Activated naive CD8-positive, alpha-beta T cell treated with anti-CD3 and anti-CD28 coated beads, Interleukin-2, amount 50 U/mL, for 24 hours (primary cell): ENCODE results near the gene DAB2IP.

ENCODE experiments used
- ATAC-seq: fragments of 150-1000 bp; cut with Tn5 transposase; one replicate; pipeline ENCODE4 v1.10.0; 2021
- DNase-seq: peaks from one replicate; pipeline ENCODE4 v3.0.0; 2021
- H3K27ac Mint-ChIP-seq: one replicate; pipeline ENCODE4 v1.8.0; 2021; ENCODE audit warnings: mild to moderate bottlenecking, mixed read lengths
- H3K27me3 Mint-ChIP-seq: one replicate; pipeline ENCODE4 v1.8.0; 2021; ENCODE audit warnings: mixed read lengths
- H3K36me3 Mint-ChIP-seq: one replicate; pipeline ENCODE4 v1.8.0; 2021; ENCODE audit warnings: low read depth, mixed read lengths
- H3K4me1 Mint-ChIP-seq: one replicate; pipeline ENCODE4 v1.8.0; 2021; ENCODE audit warnings: mixed read lengths
- H3K4me3 Mint-ChIP-seq: one replicate; pipeline ENCODE4 v1.8.0; 2021; ENCODE audit warnings: mild to moderate bottlenecking, moderate library complexity, mixed read lengths
- H3K9me3 Mint-ChIP-seq: one replicate; pipeline ENCODE4 v1.8.0; 2021; ENCODE audit warnings: mixed read lengths

DAB2IP gene

DNA sequence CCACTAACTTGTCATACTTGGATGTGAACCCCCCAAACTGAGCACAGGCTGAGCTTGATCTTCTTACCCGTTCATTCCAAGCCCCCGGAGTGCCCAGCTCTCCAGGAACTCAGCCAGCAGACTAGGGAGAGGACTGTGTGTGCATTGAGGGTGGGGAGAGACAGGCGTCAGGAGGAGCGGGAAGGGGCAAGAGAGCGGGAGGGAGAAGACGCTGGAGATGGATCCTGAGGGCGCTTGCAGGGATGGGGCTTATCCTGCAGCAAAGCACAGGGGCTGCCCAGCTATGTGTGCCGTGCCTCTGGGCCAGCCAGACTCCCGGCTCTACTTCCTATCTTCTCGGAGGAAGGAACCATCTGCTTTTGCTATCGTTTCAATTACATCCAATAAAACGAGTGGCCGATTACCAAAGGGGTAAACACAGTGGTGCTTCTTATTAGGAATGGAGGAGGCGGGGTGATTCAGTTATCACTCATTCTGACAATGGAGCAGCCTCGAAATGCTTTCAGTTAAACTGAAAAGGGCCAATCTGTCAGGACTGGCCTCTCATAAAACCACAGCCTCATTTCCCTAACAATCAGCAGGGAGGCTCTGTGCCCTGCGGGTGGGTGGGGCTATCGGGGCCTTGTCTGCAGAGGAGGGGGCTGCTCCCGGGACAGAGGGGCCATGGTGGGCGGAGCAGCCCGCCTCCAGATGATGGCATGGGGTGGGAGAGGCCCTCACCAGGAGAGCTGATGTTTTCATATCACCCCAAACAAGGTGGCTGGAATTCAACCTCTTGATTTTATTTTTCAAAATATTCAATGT, 168.2 kb downstream of the DAB2IP start:
- Mint-ChIP-seq H3K4me1 (no peaks in the 10 kb centered on the region), H3K9me3 (no peaks in the 10 kb centered on the region), H3K36me3 (no peaks in the 10 kb centered on the region), H3K27ac (no peak overlapping the region), H3K27me3 (no peaks in the 10 kb centered on the region), H3K4me3 (no peak overlapping the region)
- DNase-seq, result no peak
- ATAC-seq, result no peak

DNA sequence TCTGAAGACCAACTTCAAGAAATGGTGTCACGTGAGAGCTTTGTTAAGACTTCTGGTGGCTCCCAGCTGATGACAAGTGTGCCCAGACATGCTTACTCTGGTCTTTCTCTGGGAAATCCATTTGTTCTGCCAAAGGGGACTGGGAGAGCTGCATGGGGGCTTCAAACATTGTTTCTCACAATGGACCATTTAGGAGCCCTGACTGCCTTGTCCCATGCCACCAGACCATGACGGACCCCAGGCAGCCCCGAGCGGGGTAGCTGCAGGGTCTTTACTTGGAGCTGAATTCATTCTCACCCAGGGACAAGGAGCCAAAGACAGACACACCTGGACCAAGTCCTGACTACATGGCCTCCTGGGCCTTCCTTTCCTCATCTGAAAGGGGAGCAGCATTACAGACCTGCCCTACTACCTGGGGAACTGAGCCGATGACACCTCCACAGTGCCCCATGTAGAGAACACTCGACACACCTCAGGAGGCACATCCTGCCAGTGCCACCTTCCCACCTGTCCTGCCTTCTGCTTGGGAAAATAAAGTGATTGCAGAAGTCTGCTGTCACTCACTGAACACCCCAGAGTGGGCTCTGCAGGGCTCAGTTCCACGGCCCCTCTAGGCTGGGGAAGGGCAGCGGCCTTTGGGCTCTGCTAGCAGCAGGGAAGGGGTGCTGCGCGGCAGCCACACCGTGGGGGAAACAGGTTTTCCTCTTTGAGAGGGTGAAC, 169.0 kb downstream of the DAB2IP start:
- H3K9me3 Mint-ChIP-seq, result no peaks in the 10 kb centered on the region
- no peaks in the 10 kb centered on the region for H3K4me1 Mint-ChIP-seq
- H3K4me3 Mint-ChIP-seq, result no peak overlapping the region
- no peak for ATAC-seq
- H3K36me3 Mint-ChIP-seq, result no peaks in the 10 kb centered on the region
- DNase-seq, result no peak
- no peak overlapping the region for H3K27ac Mint-ChIP-seq
- no peaks in the 10 kb centered on the region for H3K27me3 Mint-ChIP-seq

DNA sequence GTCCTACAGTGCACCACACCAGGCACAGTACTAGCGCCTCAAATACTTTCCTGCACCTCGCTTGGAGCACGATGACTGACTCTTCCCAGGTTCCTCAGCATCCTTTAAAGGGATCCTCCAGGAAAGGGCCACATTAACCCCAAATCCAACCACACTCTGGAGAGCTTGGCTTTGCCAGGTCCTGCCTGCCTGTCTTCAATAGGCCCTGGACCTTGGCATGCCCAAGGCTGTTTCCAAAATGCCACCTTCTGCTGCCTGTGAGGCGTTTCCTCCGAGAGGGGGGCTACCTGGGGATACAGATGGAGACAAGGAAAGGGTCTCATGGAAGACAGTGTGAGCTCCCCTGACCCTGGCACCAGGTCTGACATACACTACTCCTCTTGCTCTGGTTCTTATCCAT, 169.9 kb downstream of the DAB2IP start:
- H3K27ac Mint-ChIP-seq, result no peak overlapping the region
- DNase-seq (no peak), ATAC-seq (no peak)
- H3K27me3 Mint-ChIP-seq, result no peaks in the 10 kb centered on the region
- no peaks in the 10 kb centered on the region for H3K36me3 Mint-ChIP-seq
- no peaks in the 10 kb centered on the region for H3K4me1 Mint-ChIP-seq
- no peak overlapping the region for H3K4me3 Mint-ChIP-seq
- H3K9me3 Mint-ChIP-seq, result no peaks in the 10 kb centered on the region

DNA sequence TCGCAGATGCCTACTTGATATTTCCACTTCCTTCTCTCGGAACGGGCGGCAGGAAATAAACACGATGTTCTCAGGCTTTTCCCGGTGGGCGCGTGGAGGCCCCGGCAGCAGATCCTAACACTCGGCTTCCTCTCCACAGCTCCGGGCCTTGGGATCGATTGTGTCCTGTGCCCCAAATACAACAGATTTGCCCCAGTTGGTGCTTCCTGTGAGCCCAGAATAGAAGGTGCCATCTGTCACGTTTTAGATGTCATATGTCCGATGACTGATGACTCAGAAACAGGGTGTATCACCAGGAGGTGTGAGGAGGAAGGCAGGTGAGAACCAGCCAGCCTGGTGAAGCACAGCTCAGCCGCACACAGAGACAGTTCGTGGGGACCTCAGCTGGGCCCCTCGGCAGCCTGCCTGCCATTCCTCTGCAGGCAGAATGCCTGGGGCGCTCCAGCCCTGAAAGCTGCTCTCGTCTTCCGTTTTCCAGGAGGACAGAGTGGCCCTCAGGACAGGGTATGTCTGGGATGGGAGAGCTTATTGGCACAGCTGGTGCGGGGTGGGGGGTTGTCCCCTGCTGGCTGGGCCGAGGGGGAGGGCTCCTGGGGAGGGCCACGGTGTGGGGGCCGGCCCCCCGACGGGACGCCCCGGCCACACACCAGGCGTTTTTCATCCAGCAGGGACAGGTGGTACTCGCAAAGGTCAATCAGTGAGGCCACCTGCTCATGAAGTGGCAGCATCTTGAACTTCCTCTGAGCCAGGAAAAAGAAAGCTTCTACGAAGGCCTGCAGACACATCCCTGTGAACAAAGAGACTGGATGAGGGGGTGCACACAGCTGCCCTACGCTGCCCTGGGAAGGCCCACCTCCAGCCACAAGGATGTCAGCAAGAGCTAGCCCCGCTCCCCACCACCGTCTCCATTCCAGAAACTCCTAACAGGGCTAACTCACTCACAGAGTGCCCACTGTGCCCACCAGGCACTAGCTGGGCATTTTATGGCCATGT, 171.0 kb downstream of the DAB2IP start:
- peak; percentile 23 for ATAC-seq
- no peaks in the 10 kb centered on the region for H3K36me3 Mint-ChIP-seq
- DNase-seq, result no peak
- no peak overlapping the region for H3K27ac Mint-ChIP-seq
- H3K27me3 Mint-ChIP-seq, result no peaks in the 10 kb centered on the region
- H3K4me1 Mint-ChIP-seq, result no peaks in the 10 kb centered on the region
- no peaks in the 10 kb centered on the region for H3K9me3 Mint-ChIP-seq
- H3K4me3 Mint-ChIP-seq, result no peak overlapping the region

DNA sequence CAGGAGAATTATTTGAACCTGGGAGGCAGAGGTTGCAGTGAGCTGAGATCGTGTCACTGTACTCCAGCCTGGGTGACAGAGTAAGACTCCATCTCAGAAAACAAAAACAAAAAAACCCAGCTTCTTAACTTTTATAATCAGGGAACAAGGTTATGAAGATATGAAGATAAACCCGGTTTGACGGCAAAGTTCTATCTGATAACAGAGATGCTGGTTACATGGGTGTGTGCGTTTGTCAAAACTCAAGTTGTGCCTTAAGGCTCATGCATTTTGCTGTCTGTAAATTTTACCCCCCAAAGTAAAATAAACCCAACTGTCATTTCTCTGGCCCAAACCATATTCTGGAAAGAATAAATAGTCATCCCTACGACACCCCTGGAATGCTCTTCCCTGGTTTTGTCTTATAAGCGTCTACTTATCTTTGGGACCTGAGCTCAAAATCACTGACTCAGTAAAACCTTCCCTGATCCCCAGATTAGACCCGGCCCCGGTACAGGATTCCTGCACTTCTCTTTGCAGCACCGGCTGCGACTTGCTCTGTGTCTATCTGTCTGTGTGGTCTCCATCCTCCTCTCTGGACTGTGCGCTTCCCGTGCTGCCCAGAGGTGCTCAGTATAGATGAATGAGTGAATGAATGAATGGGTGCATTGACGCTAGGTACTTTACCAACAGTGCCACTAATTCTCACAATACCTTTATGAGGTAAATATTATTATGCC, 172.2 kb downstream of the DAB2IP start:
- no peaks in the 10 kb centered on the region for H3K4me1 Mint-ChIP-seq
- no peaks in the 10 kb centered on the region for H3K36me3 Mint-ChIP-seq
- ATAC-seq, result no peak
- no peak overlapping the region for H3K27ac Mint-ChIP-seq
- no peaks in the 10 kb centered on the region for H3K9me3 Mint-ChIP-seq
- no peaks in the 10 kb centered on the region for H3K27me3 Mint-ChIP-seq
- DNase-seq, result no peak
- H3K4me3 Mint-ChIP-seq, result no peak overlapping the region

DNA sequence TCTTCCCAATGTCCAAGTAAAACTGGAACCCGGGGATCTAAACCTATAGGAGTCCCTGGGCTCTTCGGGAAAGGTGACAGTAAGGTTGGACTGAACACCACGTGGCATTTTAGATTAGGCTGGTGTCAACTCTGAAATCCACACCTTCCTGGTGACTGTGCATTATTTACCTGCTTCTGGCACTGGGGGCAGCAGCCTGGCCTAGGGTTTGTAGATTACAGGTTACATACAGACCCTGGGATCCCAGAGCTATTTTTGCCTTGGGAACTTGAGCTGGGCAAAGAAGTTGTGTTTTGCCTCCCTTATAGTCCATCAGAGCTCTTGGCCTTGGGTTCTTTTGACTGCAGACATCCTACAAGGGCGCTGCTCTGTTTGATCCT, 173.2 kb downstream of the DAB2IP start:
- DNase-seq (no peak), ATAC-seq (no peak)
- Mint-ChIP-seq H3K9me3 (no peaks in the 10 kb centered on the region), H3K4me1 (no peaks in the 10 kb centered on the region), H3K4me3 (no peak overlapping the region), H3K27me3 (no peaks in the 10 kb centered on the region), H3K27ac (no peak overlapping the region), H3K36me3 (no peaks in the 10 kb centered on the region)

DNA sequence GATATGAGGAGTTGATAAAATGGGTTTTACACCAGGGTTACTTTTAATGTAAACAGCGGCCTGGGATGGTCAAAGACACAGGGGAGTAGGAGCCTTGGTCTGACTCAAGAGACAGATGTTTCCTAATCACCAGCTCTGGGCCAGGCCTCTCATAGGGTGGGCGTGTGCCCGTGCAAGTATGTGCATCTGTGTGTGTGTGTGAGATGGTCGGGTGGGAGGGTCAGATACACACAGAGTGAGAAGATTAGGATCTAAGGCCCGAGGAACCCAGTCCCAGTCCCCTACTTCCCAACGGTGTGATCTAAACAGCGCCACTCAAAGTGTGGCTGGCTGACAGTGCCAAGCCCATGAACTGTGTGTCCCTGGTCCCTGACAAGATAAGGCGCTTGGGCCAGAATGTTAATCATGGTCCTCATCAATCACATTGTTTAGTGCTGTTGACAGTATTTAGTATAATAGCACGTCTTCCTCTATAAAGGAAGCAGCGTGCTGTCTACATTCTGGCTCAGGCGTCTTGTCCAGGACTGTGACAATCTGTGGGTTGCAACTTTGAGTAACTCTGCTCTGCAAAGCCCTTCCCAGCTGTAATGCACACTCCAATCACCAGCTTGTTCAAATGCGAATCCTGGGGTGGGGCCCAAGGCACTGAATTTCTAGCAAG, 173.7 kb downstream of the DAB2IP start:
- ATAC-seq (no peak), DNase-seq (no peak)
- Mint-ChIP-seq H3K27me3 (no peaks in the 10 kb centered on the region), H3K9me3 (no peaks in the 10 kb centered on the region), H3K36me3 (no peaks in the 10 kb centered on the region), H3K4me3 (no peak overlapping the region), H3K4me1 (no peaks in the 10 kb centered on the region), H3K27ac (no peak overlapping the region)

DNA sequence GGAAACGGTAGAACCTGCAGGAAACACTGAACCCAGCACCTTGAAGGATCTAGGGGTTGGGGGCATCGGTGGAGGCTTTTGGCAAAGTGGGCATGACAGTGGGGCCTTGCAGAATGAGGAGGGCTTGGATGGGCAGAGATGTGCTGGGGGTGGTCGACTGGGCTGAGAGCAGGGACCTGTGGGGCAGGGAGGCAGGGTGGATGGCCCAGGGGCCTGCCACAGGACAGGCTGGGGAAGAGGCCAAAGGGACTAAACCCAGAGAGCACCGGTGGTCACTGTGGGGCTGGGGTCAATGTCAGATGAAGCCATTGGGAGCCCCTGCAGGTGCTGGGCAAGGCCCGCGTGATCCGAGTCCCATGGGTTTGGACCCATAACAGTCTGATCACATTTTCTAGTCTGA, 175.3 kb downstream of the DAB2IP start:
- H3K27me3 Mint-ChIP-seq, result no peaks in the 10 kb centered on the region
- DNase-seq (no peak), ATAC-seq (no peak)
- H3K36me3 Mint-ChIP-seq, result no peaks in the 10 kb centered on the region
- no peak overlapping the region for H3K27ac Mint-ChIP-seq
- no peaks in the 10 kb centered on the region for H3K4me1 Mint-ChIP-seq
- no peak overlapping the region for H3K4me3 Mint-ChIP-seq
- no peaks in the 10 kb centered on the region for H3K9me3 Mint-ChIP-seq

DNA sequence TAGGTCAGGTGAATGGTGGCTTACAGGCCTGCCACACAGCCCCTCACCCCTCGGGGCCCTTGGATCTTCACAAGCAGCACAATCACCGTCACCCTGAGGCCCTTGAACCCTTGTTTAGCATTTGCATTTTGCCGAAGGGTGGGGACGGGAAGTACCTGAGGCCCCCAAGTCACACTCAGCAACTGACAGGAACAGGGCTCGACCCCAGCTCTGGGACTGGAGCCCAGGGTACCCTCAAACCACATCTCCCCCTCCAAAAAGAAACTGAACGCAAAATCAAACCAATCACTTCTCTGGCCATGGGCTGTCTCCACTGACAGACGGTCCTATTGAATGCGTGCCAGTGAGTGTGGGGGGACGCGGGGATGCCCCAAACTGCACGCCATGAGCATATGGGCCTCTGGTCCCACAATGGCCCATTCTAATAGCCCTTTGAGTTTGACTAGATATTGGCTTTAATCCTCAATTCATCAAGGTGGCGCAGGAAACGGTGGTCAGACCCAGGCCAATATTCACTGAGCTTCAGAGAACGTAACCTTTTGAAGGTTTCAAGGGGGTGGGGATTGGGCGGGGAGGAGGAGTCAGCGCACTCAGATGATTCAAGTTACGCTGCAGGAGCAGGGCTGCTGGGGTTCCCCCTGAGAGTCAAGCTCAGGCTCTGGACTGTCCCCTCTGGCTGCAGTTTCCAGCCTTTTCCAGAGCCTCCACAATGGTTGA, 176.0 kb downstream of the DAB2IP start:
- no peak overlapping the region for H3K4me3 Mint-ChIP-seq
- ATAC-seq, result no peak
- no peak for DNase-seq
- H3K27me3 Mint-ChIP-seq, result no peaks in the 10 kb centered on the region
- no peaks in the 10 kb centered on the region for H3K4me1 Mint-ChIP-seq
- H3K27ac Mint-ChIP-seq, result no peak overlapping the region
- H3K36me3 Mint-ChIP-seq, result no peaks in the 10 kb centered on the region
- H3K9me3 Mint-ChIP-seq, result no peaks in the 10 kb centered on the region

DNA sequence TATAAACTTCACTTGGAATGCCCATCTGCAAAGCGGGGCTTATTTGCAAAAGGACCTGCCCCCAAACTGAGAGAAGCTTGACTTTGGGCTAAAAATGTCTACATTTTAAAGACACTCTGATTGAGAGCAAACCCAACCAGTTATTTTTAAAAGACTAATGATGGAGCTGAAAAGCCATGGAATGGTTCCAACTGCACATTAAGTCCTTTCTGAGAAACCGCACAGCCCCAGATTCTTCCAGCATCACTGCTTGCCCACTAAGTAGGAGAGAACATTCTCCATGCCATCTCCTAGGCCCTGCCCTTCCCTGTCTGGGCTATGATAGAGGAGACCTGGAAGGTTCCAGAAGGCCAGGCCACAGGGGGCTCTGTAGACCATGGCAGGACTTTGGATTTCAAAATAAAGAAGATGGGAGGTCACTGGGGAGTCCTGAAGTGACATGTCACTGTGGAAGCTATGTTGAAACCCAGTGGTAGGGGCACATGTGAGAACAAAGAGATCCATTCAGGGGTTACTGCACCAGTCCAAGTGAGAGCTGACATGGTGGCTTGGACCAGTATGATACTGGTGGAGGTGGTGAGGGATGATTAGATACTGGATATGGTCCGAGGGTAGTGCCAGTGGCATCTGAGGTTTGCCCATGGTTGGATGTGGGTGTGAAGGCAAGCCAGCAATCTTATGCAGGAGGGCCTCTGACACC, 179.2 kb downstream of the DAB2IP start:
- no peaks in the 10 kb centered on the region for H3K36me3 Mint-ChIP-seq
- no peaks in the 10 kb centered on the region for H3K4me1 Mint-ChIP-seq
- no peaks in the 10 kb centered on the region for H3K27me3 Mint-ChIP-seq
- no peak overlapping the region for H3K27ac Mint-ChIP-seq
- H3K4me3 Mint-ChIP-seq, result no peak overlapping the region
- ATAC-seq, result no peak
- H3K9me3 Mint-ChIP-seq, result no peaks in the 10 kb centered on the region
- no peak for DNase-seq

DNA sequence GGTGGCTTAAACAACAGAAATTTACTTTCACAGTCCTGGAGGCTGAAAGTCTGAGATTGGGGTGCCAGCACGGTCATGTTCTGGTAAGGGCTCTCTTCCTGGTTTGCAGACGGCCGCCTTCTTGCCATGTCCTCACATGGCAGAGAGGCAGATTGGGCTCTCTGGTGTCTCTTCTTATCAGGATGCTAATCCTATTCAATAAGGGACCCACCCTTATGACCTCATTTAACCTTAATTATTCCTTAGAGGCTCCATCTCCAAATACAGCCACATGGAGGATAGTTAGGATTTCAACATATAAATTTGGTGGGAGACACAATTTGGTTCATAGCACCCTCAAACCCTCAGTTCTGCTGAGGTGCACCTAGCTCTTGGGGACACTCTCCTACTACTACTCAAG, 180.4 kb downstream of the DAB2IP start:
- no peaks in the 10 kb centered on the region for H3K36me3 Mint-ChIP-seq
- no peak for ATAC-seq

DNA sequence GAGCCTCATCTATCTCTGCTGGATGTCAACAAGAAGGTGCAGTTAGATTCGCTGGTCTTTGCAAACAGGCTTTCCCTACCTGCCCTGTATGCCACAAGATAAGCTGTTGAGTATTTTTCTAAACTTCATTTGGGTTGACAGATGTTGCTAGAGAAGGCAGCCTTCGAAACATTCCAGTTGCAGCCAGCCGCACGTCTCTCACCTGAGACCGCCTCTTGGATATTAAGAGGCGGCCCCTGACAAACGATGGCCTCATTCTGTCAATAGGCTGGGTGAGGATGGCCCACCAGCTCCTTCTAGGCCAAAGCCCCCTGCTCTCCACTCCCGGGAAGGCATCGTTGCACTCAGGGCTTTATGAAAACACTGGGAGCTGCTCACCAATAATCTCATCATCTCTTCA, 181.6 kb downstream of the DAB2IP start:
- Mint-ChIP-seq H3K36me3 (no peaks in the 10 kb centered on the region), H3K4me3 (no peak overlapping the region), H3K27me3 (no peaks in the 10 kb centered on the region), H3K4me1 (no peaks in the 10 kb centered on the region), H3K27ac (no peak overlapping the region), H3K9me3 (no peaks in the 10 kb centered on the region)
- DNase-seq, result no peak
- ATAC-seq, result no peak

More for the DNA sequence above, 180.4 kb downstream of the DAB2IP start:
- Mint-ChIP-seq H3K4me3 (no peak overlapping the region), H3K9me3 (no peaks in the 10 kb centered on the region), H3K4me1 (no peaks in the 10 kb centered on the region), H3K27ac (no peak overlapping the region), H3K27me3 (no peaks in the 10 kb centered on the region)
- DNase-seq, result no peak
